OCI-LY1 (cell line): ENCODE results near the gene MKI67.

Source experiments
- H2AFZ ChIP-seq: fragments of 200-600 bp; sonication (generic), shearing (Covaris generic); 2 replicates; pipeline ENCODE4 v1.6.0; 2014; ENCODE audit warnings: antibody characterized with exemption, mild to moderate bottlenecking, low read length
- H3F3A ChIP-seq: fragments of 200-600 bp; sonication (generic), shearing (Covaris generic); 2 replicates; pipeline ENCODE4 v1.6.0; 2014; ENCODE audit warnings: mild to moderate bottlenecking, antibody characterized with exemption, low read length, moderate library complexity; ENCODE audit not compliant: insufficient read depth
- H3K27ac ChIP-seq: fragments of 200-600 bp; sonication (generic); 2 replicates; pipeline ENCODE4 v1.5.1; 2014; ENCODE audit warnings: low read length, mixed run types, mild to moderate bottlenecking, low read depth; ENCODE audit not compliant: poor library complexity, severe bottlenecking
- H3K27me3 ChIP-seq: fragments of 200-600 bp; sonication (generic); 2 replicates; pipeline ENCODE4 v1.6.0; 2014; ENCODE audit warnings: antibody characterized with exemption, mild to moderate bottlenecking, low read length, moderate library complexity; ENCODE audit not compliant: insufficient read depth
- H3K36me3 ChIP-seq: fragments of 200-600 bp; sonication (generic); 2 replicates; pipeline ENCODE4 v1.6.1; 2014; ENCODE audit warnings: mild to moderate bottlenecking, antibody characterized with exemption, low read length, moderate library complexity, mixed read lengths; ENCODE audit not compliant: insufficient read depth
- H3K4me1 ChIP-seq: fragments of 200-600 bp; sonication (generic); 2 replicates; pipeline ENCODE4 v1.5.1; 2014; ENCODE audit warnings: mild to moderate bottlenecking, low read length, moderate library complexity; ENCODE audit not compliant: insufficient read depth, severe bottlenecking
- H3K4me2 ChIP-seq: fragments of 200-600 bp; sonication (generic), shearing (Covaris generic); 2 replicates; pipeline ENCODE4 v1.6.1; 2014; ENCODE audit warnings: low read length
- H3K4me3 ChIP-seq: fragments of 200-600 bp; sonication (generic); 2 replicates; pipeline ENCODE4 v1.5.1; 2014; ENCODE audit warnings: low read length, low read depth, mild to moderate bottlenecking, mixed read lengths; ENCODE audit not compliant: poor library complexity, severe bottlenecking
- H3K79me2 ChIP-seq: fragments of 200-600 bp; shearing (Covaris generic); 2 replicates; pipeline ENCODE4 v1.6.1; 2016; ENCODE audit warnings: mixed run types, low read length, mixed read lengths; ENCODE audit not compliant: insufficient read depth
- H3K9ac ChIP-seq: fragments of 200-600 bp; sonication (generic), shearing (Covaris generic); 2 replicates; pipeline ENCODE4 v1.6.1; 2014; ENCODE audit warnings: mild to moderate bottlenecking, low read length, mixed read lengths
- H3K9me2 ChIP-seq: fragments of 200-600 bp; sonication (generic), shearing (Covaris generic); 2 replicates; pipeline ENCODE4 v1.6.1; 2014; ENCODE audit warnings: low read depth, mild to moderate bottlenecking, low read length, mixed read lengths
- H3K9me3 ChIP-seq: fragments of 200-600 bp; shearing (Covaris generic); 2 replicates; pipeline ENCODE4 v1.6.1; 2014; ENCODE audit warnings: low read length, mixed read lengths
- H4K20me1 ChIP-seq: fragments of 200-600 bp; sonication (generic), shearing (Covaris generic); 2 replicates; pipeline ENCODE4 v1.6.0; 2016; ENCODE audit warnings: mild to moderate bottlenecking, low read length; ENCODE audit not compliant: insufficient read depth
- EZH2 ChIP-seq: fragments of 200-600 bp; sonication (generic), shearing (Covaris generic); IDR thresholded peaks from 2 replicates; pipeline ENCODE4 v1.8.0; 2017; ENCODE audit warnings: borderline replicate concordance, mixed run types, mild to moderate bottlenecking, antibody characterized with exemption, low read length, moderate library complexity, mixed read lengths
- TF ChIP-seq, protein P1 (sequence below): fragments of 200-600 bp; sonication (generic), shearing (Covaris generic); IDR thresholded peaks from 2 replicates; pipeline ENCODE4 v1.5.1; 2017; ENCODE audit warnings: mild to moderate bottlenecking, antibody characterized with exemption, low read length, moderate library complexity, mixed read lengths

The MKI67 gene

DNA sequence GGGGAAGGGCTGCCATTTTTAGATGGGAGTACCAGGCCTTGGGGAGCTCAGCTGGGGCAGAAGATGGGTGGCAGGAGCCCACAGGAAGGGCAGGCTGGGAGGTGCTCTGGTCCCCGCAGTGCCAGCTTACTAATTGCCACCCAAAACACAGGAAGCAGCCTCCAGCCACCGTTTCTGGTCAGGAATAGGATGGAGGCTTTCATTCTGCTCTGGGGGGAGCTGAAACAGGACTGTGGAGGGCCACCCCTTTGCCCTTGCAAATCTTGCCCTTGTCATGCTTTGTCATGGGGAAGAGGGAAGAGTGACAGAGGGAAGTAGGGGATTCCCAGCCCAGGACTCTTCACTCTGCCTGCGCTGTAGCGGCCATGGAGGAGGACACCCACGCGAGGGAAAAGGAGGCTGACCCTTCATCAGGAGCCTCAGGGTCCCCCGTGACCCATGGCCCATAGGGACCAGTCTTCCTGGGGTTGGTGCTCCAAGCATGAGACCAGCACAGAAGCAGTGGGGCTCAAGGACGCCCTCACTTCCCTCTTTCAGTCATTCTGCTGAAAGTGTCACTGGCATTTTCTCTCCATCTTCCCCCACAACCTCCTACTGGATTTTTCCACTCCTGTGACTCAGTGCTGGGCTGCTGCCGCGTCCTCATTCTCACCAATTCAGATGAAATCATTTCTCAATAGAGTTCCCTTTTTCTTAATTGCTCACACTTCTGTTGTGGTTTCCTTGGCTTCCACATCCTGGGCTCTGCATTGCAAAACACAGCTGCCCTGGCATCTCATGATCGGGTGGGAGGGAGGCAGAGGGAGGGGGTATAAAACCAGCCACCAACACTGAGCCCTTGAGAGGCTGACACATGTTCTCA lies 61.9 kb downstream of the MKI67 start:
- no peak overlapping the region for H2AFZ ChIP-seq

DNA sequence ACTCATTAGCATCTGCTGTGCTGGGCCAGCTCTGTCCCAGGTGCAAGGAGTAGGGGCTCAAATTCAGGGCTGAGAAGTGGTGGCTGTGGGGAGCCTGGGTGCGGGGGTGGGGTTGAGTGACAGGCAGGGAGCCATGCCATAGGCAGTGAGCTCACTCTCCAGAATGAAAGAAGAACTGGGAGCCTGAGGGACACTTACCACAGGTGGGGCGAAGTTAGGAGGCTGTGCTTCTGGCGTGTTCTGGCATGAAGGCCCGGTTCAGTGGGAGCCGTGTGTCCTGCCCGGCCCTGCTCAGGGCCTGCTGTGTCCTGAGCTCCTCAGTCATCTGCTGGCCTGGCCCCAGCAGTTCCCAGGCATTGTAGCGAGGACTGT lies 62.5 kb downstream of the MKI67 start:
- H3K36me3 ChIP-seq = peaks cover 43% of the 10 kb centered on the region
- no peak for TF ChIP-seq EZH2
- TF ChIP-seq, protein P1, sequence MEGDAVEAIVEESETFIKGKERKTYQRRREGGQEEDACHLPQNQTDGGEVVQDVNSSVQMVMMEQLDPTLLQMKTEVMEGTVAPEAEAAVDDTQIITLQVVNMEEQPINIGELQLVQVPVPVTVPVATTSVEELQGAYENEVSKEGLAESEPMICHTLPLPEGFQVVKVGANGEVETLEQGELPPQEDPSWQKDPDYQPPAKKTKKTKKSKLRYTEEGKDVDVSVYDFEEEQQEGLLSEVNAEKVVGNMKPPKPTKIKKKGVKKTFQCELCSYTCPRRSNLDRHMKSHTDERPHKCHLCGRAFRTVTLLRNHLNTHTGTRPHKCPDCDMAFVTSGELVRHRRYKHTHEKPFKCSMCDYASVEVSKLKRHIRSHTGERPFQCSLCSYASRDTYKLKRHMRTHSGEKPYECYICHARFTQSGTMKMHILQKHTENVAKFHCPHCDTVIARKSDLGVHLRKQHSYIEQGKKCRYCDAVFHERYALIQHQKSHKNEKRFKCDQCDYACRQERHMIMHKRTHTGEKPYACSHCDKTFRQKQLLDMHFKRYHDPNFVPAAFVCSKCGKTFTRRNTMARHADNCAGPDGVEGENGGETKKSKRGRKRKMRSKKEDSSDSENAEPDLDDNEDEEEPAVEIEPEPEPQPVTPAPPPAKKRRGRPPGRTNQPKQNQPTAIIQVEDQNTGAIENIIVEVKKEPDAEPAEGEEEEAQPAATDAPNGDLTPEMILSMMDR = no peak
- H3K27me3 ChIP-seq = no peaks in the 10 kb centered on the region
- no peak overlapping the region for H2AFZ ChIP-seq
- H3K9me3 ChIP-seq = no peaks in the 10 kb centered on the region
- H3K4me3 ChIP-seq = peak overlapping the region; percentile 48
- peak overlapping the region; percentile 45; the same call in 1 of the 2 replicates for H3K9ac ChIP-seq
- H3K9me2 ChIP-seq = no peaks in the 10 kb centered on the region
- H3K4me2 ChIP-seq = peak overlapping the region; percentile 71
- H3K27ac ChIP-seq = peak overlapping the region; percentile 91
- no peaks in the 10 kb centered on the region for H3K79me2 ChIP-seq
- peaks cover 58% of the 10 kb centered on the region for H3K4me1 ChIP-seq
- no peaks in the 10 kb centered on the region for H3F3A ChIP-seq
- no peaks in the 10 kb centered on the region for H4K20me1 ChIP-seq

More for the DNA sequence above, 61.9 kb downstream of the MKI67 start:
- H3K36me3 ChIP-seq = peaks cover 43% of the 10 kb centered on the region
- peak overlapping the region; percentile 71 for H3K4me2 ChIP-seq
- no peaks in the 10 kb centered on the region for H3F3A ChIP-seq
- H3K27ac ChIP-seq = peak overlapping the region; percentile 91
- H4K20me1 ChIP-seq = no peaks in the 10 kb centered on the region
- H3K4me3 ChIP-seq = peak overlapping the region; percentile 12
- no peaks in the 10 kb centered on the region for H3K9me3 ChIP-seq
- no peaks in the 10 kb centered on the region for H3K27me3 ChIP-seq
- TF ChIP-seq, protein P1 = no peak
- TF ChIP-seq EZH2 = no peak
- peaks cover 57% of the 10 kb centered on the region for H3K4me1 ChIP-seq
- H3K79me2 ChIP-seq = no peaks in the 10 kb centered on the region
- no peaks in the 10 kb centered on the region for H3K9me2 ChIP-seq
- H3K9ac ChIP-seq = peak overlapping the region; percentile 45; the same call in 1 of the 2 replicates

DNA sequence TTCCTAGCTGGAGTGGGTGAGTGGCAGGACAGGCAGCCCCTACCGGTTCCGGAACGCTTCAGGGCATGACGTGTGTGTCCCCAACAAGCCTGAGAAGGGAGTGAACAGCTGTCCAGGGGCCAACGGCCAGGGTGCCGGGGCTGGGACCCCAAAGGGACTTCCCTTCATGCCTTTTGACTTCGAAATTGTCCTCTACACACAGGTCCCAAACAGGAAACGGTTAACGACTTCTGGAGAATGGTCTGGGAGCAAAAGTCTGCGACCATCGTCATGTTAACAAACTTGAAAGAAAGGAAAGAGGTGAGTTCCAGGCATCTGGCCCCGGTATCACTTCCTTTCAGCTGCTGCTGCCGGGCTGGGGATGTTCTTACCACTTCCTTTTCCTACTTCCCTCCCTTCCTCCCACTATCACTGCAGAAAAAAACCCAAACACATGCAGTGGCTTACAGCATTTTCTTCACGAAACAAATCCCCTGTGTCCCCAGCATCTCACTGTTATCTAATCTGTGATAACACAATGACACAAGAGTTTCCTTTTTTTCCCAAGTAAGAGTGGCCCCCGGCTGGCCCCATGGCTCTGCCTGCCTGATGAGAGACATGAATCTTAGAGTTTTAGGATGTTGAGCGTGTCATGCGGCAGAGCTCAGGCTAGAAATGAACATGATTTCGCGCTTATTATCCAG lies 63.2 kb downstream of the MKI67 start:
- Histone ChIP-seq H3K9me3 (no peaks in the 10 kb centered on the region), H3K9ac (peak overlapping the region; percentile 45), H3F3A (no peaks in the 10 kb centered on the region), H3K27ac (peak overlapping the region; percentile 91), H2AFZ (no peak overlapping the region), H3K79me2 (no peaks in the 10 kb centered on the region), H3K9me2 (no peaks in the 10 kb centered on the region), H3K27me3 (no peaks in the 10 kb centered on the region), H3K36me3 (peaks cover 43% of the 10 kb centered on the region), H3K4me3 (peak overlapping the region; percentile 48), H4K20me1 (no peaks in the 10 kb centered on the region), H3K4me2 (peak overlapping the region; percentile 71), H3K4me1 (peaks cover 62% of the 10 kb centered on the region)
- TF ChIP-seq, protein P1 = no peak
- TF ChIP-seq EZH2 = no peak
